ENCODE results near the gene SSC4D. TPM values are rescaled to one million over a fixed set of nuclear protein-coding genes. Genes with fewer than 3 reads are reported as not detected.

The SSC4D gene
- total and polyA plus RNA-seq, 2 experiments from 2014 or later = 4.9 to 11.4 TPM

DNA sequence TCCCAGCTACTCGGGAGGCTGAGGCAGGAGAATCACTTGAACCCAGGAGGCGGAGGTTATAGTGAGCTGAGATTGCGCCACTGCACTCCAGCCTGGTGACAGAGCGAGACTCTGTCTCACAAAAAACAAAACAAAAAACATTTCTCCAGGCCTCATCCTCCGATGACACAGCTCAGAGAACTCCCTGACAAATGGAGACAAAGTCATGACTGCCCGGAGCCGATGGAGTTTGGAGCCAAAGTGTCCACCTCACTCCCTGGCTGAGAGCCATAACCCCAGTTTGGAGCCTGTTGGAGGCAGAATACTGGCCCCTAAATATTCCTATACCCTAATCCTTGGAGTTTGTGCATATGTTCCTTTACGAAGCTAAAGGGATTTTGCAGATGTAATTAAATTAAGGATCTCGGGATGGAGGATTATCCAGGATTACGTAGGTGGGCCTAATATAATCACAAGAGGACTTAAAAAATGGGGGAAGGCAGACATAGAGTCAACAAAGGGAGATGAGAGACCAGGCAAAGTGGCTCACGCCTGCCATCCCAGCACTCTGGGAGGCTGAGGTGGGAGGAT is 22.7 kb downstream of the SSC4D start (continued):
- TF ChIP-seq, protein P1, sequence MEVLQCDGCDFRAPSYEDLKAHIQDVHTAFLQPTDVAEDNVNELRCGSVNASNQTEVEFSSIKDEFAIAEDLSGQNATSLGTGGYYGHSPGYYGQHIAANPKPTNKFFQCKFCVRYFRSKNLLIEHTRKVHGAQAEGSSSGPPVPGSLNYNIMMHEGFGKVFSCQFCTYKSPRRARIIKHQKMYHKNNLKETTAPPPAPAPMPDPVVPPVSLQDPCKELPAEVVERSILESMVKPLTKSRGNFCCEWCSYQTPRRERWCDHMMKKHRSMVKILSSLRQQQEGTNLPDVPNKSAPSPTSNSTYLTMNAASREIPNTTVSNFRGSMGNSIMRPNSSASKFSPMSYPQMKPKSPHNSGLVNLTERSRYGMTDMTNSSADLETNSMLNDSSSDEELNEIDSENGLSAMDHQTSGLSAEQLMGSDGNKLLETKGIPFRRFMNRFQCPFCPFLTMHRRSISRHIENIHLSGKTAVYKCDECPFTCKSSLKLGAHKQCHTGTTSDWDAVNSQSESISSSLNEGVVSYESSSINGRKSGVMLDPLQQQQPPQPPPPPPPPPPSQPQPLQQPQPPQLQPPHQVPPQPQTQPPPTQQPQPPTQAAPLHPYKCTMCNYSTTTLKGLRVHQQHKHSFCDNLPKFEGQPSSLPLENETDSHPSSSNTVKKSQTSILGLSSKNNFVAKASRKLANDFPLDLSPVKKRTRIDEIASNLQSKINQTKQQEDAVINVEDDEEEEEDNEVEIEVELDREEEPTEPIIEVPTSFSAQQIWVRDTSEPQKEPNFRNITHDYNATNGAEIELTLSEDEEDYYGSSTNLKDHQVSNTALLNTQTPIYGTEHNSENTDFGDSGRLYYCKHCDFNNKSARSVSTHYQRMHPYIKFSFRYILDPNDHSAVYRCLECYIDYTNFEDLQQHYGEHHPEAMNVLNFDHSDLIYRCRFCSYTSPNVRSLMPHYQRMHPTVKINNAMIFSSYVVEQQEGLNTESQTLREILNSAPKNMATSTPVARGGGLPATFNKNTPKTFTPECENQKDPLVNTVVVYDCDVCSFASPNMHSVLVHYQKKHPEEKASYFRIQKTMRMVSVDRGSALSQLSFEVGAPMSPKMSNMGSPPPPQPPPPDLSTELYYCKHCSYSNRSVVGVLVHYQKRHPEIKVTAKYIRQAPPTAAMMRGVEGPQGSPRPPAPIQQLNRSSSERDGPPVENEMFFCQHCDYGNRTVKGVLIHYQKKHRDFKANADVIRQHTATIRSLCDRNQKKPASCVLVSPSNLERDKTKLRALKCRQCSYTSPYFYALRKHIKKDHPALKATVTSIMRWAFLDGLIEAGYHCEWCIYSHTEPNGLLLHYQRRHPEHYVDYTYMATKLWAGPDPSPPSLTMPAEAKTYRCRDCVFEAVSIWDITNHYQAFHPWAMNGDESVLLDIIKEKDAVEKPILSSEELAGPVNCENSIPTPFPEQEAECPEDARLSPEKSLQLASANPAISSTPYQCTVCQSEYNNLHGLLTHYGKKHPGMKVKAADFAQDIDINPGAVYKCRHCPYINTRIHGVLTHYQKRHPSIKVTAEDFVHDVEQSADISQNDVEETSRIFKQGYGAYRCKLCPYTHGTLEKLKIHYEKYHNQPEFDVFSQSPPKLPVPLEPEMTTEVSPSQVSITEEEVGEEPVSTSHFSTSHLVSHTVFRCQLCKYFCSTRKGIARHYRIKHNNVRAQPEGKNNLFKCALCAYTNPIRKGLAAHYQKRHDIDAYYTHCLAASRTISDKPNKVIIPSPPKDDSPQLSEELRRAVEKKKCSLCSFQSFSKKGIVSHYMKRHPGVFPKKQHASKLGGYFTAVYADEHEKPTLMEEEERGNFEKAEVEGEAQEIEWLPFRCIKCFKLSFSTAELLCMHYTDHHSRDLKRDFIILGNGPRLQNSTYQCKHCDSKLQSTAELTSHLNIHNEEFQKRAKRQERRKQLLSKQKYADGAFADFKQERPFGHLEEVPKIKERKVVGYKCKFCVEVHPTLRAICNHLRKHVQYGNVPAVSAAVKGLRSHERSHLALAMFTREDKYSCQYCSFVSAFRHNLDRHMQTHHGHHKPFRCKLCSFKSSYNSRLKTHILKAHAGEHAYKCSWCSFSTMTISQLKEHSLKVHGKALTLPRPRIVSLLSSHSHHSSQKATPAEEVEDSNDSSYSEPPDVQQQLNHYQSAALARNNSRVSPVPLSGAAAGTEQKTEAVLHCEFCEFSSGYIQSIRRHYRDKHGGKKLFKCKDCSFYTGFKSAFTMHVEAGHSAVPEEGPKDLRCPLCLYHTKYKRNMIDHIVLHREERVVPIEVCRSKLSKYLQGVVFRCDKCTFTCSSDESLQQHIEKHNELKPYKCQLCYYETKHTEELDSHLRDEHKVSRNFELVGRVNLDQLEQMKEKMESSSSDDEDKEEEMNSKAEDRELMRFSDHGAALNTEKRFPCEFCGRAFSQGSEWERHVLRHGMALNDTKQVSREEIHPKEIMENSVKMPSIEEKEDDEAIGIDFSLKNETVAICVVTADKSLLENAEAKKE (CRISPR knock-in tag; IDR thresholded peaks at IDR 0.05) = no peak
- TF ChIP-seq CREB1 (CRISPR knock-in tag; IDR thresholded peaks at IDR 0.05; ENCODE audit: low read depth) (no peak), NANOG (IDR thresholded peaks at IDR 0.05; ENCODE audit: borderline replicate concordance) (no peak), EZH2 (IDR thresholded peaks at IDR 0.05; ENCODE audit: low read depth, unreplicated experiment) (no peak)
- TF ChIP-seq, protein P2, sequence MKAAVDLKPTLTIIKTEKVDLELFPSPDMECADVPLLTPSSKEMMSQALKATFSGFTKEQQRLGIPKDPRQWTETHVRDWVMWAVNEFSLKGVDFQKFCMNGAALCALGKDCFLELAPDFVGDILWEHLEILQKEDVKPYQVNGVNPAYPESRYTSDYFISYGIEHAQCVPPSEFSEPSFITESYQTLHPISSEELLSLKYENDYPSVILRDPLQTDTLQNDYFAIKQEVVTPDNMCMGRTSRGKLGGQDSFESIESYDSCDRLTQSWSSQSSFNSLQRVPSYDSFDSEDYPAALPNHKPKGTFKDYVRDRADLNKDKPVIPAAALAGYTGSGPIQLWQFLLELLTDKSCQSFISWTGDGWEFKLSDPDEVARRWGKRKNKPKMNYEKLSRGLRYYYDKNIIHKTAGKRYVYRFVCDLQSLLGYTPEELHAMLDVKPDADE (IDR thresholded peaks at IDR 0.05) = no peak

DNA sequence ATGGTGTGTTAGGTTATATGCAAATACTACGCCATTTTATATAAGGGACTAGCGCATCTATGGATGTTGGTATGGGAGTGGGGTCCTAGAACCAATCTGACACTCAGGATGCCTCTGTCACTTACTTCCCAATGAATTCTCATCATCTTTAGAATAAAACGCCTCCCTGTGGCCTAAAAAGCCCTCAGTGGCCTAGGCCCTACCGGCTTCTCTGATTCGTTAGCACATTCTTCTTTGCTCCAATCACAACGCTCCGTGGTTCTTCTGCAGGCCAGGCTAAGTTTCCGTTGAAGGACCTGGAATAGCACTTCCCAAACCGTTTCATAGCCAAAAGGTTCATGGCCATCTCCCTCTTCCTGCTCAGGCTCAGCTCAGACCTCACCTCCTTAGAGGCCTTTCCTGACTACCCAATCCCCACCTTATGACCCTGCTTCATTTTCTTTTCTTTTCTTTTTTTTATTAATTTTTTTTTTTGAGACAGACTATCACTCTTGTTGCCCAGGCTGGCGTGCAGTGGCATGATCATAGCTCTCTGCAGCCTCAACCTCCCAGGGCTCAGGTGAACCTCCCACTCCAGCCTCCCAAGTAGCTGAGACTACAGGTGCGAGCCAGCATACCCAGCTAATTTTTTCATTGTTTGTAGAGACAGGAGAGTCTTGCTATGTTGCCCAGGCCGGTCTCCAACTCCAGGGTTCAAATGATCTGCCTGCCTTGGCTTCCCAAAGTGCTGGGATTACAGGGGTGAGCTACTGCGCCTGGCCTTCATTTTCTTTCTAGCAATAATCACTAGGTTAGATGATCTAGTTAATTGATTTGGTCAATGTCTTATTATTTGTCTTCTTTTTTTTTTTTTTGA is 26.2 kb downstream of the SSC4D start:
- Histone ChIP-seq H2AFZ (no peak overlapping the region), H3K4me1 (ENCODE audit: insufficient read depth) (no peaks in the 10 kb centered on the region), H3K27ac (ENCODE audit: low read depth) (no peak overlapping the region), H3K36me3 (ENCODE audit: insufficient read depth) (no peaks in the 10 kb centered on the region), H3K27me3 (ENCODE audit: insufficient read depth) (no peaks in the 10 kb centered on the region), H3F3A (replicated peaks; ENCODE audit: low read depth) (peaks cover 21% of the 10 kb centered on the region; the same call in 1 of the 2 replicates), H4K20me1 (replicated peaks; ENCODE audit: insufficient read depth) (no peaks in the 10 kb centered on the region), H3K9me2 (ENCODE audit: insufficient read depth) (no peaks in the 10 kb centered on the region), H3K79me2 (replicated peaks; ENCODE audit: insufficient read depth) (no peaks in the 10 kb centered on the region), H3K4me2 (no peak overlapping the region), H3K4me3 (no peak overlapping the region)
- H3K27me3 Mint-ChIP-seq (ENCODE audit: insufficient read depth, low read depth, poor library complexity) = peaks cover 12% of the 10 kb centered on the region
- no peaks in the 10 kb centered on the region for H3K9me3 Mint-ChIP-seq
- TF ChIP-seq, protein P3, sequence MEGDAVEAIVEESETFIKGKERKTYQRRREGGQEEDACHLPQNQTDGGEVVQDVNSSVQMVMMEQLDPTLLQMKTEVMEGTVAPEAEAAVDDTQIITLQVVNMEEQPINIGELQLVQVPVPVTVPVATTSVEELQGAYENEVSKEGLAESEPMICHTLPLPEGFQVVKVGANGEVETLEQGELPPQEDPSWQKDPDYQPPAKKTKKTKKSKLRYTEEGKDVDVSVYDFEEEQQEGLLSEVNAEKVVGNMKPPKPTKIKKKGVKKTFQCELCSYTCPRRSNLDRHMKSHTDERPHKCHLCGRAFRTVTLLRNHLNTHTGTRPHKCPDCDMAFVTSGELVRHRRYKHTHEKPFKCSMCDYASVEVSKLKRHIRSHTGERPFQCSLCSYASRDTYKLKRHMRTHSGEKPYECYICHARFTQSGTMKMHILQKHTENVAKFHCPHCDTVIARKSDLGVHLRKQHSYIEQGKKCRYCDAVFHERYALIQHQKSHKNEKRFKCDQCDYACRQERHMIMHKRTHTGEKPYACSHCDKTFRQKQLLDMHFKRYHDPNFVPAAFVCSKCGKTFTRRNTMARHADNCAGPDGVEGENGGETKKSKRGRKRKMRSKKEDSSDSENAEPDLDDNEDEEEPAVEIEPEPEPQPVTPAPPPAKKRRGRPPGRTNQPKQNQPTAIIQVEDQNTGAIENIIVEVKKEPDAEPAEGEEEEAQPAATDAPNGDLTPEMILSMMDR (conservative IDR thresholded peaks at IDR 0.05; ENCODE audit: low read depth in 2 of 2) = peak; percentile 22 to 46
- TF ChIP-seq EZH2 (IDR thresholded peaks at IDR 0.05; ENCODE audit: low read depth, unreplicated experiment) = no peak
- peaks cover 5% of the 10 kb centered on the region; the same call in 2 of the 3 replicates for H3K4me1 Mint-ChIP-seq
- ATAC-seq = peak; percentile 46
- H3K36me3 Mint-ChIP-seq (ENCODE audit: low read depth) = no peaks in the 10 kb centered on the region
- DNase-seq (ENCODE audit: low spot score) = peak; percentile 84
- no peak overlapping the region for H3K4me3 Mint-ChIP-seq
- no peak overlapping the region for H3K27ac Mint-ChIP-seq
